Ishikawa (cell line): ENCODE results near the gene G2E3.

Source experiments
- CEBPB ChIP-seq: IDR thresholded peaks from 2 replicates; pipeline ENCODE4 v1.6.1; 2012
- CREB1 ChIP-seq: IDR thresholded peaks from 2 replicates; pipeline ENCODE4 v1.6.1; 2012; ENCODE audit warnings: low read depth
- EGR1 ChIP-seq: IDR thresholded peaks from 2 replicates; pipeline ENCODE4 v1.6.1; 2012
- EP300 ChIP-seq: IDR thresholded peaks from 2 replicates; pipeline ENCODE4 v1.6.1; 2012; ENCODE audit warnings: borderline replicate concordance
- FOXM1 ChIP-seq: IDR thresholded peaks from 2 replicates; pipeline ENCODE4 v1.6.1; 2012; ENCODE audit warnings: low read depth, borderline replicate concordance
- MAX ChIP-seq: IDR thresholded peaks from 2 replicates; pipeline ENCODE4 v1.6.1; 2012
- NFIC ChIP-seq: IDR thresholded peaks from 2 replicates; pipeline ENCODE4 v1.6.1; 2012
- RAD21 ChIP-seq: IDR thresholded peaks from 2 replicates; pipeline ENCODE4 v1.6.1; 2012; ENCODE audit warnings: low read depth
- TAF1 ChIP-seq: IDR thresholded peaks from 2 replicates; pipeline ENCODE4 v1.6.1; 2012; ENCODE audit warnings: low read depth, mild to moderate bottlenecking
- TCF12 ChIP-seq: IDR thresholded peaks from 2 replicates; pipeline ENCODE4 v1.6.1; 2012; ENCODE audit warnings: low read depth
- TEAD4 ChIP-seq: IDR thresholded peaks from 2 replicates; pipeline ENCODE4 v1.6.1; 2012
- YY1 ChIP-seq: IDR thresholded peaks from 2 replicates; pipeline ENCODE4 v1.6.1; 2012; ENCODE audit warnings: low read depth
- ZBTB7A ChIP-seq: IDR thresholded peaks from 2 replicates; pipeline ENCODE4 v1.6.1; 2012; ENCODE audit warnings: low read depth
- TF ChIP-seq, protein P1 (sequence below): IDR thresholded peaks from 2 replicates; pipeline ENCODE4 v1.6.1; 2012
- TF ChIP-seq, protein P2 (sequence below): IDR thresholded peaks from 2 replicates; pipeline ENCODE4 v1.6.1; 2012; ENCODE audit warnings: low read depth, mild to moderate bottlenecking

Gene G2E3

DNA sequence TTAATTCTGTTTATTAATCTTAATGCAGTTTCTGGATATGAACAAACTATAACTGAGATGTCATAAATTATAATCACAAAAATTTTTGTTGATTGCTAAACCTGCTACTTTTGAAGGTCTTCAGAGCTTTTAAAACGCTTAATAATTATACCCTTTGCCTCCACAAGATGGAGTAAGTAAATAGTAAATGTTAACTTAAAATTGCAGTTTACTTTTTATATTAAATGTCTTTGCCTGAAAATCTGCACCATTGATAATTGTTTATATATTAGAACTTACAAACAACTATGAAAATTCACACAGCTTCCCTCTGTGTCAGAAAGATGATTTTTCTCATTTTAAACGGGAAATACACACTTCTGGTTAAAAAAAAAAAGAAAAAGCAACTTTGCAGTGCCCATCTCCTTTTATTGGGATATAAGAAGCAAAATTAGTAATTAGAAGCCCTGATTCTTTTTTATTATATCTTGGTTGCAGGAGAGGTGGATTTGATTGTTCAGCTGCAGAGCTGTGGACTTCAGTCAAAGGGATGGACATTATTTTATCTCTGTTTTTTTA, 98.7 kb downstream of the G2E3 start:
- TF ChIP-seq CREB1 (no peak), TCF12 (no peak), CEBPB (no peak), YY1 (no peak), TEAD4 (no peak), ZBTB7A (no peak), MAX (no peak), TAF1 (no peak), RAD21 (no peak), NFIC (no peak), EGR1 (no peak), FOXM1 (no peak)
- TF ChIP-seq, protein P1, sequence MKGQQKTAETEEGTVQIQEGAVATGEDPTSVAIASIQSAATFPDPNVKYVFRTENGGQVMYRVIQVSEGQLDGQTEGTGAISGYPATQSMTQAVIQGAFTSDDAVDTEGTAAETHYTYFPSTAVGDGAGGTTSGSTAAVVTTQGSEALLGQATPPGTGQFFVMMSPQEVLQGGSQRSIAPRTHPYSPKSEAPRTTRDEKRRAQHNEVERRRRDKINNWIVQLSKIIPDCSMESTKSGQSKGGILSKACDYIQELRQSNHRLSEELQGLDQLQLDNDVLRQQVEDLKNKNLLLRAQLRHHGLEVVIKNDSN, result no peak
- TF ChIP-seq, protein P2, sequence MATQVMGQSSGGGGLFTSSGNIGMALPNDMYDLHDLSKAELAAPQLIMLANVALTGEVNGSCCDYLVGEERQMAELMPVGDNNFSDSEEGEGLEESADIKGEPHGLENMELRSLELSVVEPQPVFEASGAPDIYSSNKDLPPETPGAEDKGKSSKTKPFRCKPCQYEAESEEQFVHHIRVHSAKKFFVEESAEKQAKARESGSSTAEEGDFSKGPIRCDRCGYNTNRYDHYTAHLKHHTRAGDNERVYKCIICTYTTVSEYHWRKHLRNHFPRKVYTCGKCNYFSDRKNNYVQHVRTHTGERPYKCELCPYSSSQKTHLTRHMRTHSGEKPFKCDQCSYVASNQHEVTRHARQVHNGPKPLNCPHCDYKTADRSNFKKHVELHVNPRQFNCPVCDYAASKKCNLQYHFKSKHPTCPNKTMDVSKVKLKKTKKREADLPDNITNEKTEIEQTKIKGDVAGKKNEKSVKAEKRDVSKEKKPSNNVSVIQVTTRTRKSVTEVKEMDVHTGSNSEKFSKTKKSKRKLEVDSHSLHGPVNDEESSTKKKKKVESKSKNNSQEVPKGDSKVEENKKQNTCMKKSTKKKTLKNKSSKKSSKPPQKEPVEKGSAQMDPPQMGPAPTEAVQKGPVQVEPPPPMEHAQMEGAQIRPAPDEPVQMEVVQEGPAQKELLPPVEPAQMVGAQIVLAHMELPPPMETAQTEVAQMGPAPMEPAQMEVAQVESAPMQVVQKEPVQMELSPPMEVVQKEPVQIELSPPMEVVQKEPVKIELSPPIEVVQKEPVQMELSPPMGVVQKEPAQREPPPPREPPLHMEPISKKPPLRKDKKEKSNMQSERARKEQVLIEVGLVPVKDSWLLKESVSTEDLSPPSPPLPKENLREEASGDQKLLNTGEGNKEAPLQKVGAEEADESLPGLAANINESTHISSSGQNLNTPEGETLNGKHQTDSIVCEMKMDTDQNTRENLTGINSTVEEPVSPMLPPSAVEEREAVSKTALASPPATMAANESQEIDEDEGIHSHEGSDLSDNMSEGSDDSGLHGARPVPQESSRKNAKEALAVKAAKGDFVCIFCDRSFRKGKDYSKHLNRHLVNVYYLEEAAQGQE, result no peak

DNA sequence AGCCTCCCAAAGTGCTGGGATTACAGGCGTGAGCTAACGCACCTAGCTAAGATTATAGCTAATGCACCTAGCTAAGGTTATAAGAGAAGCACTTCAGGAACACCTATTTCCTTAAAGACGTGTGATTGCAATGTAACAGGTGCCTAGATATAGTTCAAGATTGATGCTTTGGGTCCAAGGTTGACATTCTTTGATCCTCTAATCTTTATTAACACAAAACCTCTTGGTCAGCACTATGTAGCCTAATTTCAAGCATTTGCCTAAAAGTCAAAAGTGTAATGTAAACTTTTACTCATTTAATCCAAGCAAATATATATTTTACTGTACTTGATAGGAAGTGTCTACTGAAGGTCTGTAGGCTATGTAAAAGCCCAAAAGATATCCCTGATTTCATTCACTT, 99.7 kb downstream of the G2E3 start:
- TF ChIP-seq ZBTB7A (no peak), FOXM1 (no peak), EGR1 (no peak), CEBPB (no peak), YY1 (no peak), NFIC (no peak), TCF12 (no peak), MAX (no peak), EP300 (no peak)
- TF ChIP-seq, protein P1, result no peak

- TF ChIP-seq, protein P2, result no peak
- TF ChIP-seq CREB1 (no peak), TAF1 (no peak), MAX (no peak), NFIC (no peak), RAD21 (no peak), CEBPB (no peak)
- TF ChIP-seq, protein P1, result no peak
Observed at GRCh38 chr14:30669594-30669993, 110.6 kb downstream of the G2E3 start.
